CD1c-positive myeloid dendritic cell (primary cell): ENCODE data around the gene ZDHHC8.
A peak's percentile ranks its signal among the peaks of the same experiment; 100 is the strongest.

ENCODE experiments used
- DNase-seq: peaks from one replicate; pipeline ENCODE4 v3.0.0-alpha.2; 2016; ENCODE audit errors: extremely low spot score

Gene ZDHHC8, protein sequence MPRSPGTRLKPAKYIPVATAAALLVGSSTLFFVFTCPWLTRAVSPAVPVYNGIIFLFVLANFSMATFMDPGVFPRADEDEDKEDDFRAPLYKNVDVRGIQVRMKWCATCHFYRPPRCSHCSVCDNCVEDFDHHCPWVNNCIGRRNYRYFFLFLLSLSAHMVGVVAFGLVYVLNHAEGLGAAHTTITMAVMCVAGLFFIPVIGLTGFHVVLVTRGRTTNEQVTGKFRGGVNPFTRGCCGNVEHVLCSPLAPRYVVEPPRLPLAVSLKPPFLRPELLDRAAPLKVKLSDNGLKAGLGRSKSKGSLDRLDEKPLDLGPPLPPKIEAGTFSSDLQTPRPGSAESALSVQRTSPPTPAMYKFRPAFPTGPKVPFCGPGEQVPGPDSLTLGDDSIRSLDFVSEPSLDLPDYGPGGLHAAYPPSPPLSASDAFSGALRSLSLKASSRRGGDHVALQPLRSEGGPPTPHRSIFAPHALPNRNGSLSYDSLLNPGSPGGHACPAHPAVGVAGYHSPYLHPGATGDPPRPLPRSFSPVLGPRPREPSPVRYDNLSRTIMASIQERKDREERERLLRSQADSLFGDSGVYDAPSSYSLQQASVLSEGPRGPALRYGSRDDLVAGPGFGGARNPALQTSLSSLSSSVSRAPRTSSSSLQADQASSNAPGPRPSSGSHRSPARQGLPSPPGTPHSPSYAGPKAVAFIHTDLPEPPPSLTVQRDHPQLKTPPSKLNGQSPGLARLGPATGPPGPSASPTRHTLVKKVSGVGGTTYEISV

DNA sequence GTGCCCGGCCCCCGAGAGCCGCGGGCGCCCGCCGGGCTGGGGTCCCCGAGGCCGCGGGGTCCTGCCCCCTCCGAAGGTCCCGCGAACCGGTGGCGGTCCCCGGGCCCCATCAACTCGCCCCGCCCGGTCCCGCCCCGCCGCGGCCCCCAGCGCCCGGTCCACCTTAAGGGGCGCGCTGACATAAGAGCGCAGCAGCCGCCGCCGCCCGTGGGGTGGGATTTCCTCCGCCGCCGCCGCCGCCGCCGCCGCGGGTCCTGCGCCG lies at the start of gene ZDHHC8:
TSS of gene ZDHHC8 (plus strand) at position 208 of the 262 bp plus-strand sequence. CDS start 144 bp downstream, outside the sequence.
- DNase-seq = peak; percentile 45

- no peak for DNase-seq
Measured at GRCh38 chr22:20083157-20083890, 48.3 kb upstream of the ZDHHC8 start.

- no peak for DNase-seq
Measured at GRCh38 chr22:20083891-20084546, 47.6 kb upstream of the ZDHHC8 start.

- no peak for DNase-seq
Measured at GRCh38 chr22:20084547-20085413, 46.8 kb upstream of the ZDHHC8 start.

DNA sequence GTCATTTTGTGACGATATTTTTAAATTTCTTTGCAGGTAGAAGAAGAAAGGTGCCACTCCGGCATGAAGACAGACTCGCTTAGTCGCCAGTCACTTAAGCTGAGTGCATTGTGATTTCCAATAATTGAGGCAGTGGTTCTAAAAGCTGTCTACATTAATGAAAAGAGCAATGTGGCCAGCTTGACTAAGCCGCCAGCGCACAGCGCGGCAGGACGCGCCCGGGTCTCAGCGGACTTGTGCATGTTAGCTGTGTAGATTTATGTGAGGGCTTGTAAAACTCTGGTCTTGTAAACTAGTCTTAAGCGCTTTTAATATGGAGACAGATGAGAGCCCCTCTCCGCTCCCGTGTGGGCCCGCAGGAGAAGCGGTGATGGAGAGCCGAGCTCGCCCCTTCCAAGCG lies 46.0 kb upstream of the ZDHHC8 start:
- DNase-seq = no peak

GRCh38 chr22:20086101-20086599 lies 45.5 kb upstream of the ZDHHC8 start:
- DNase-seq = no peak

DNA sequence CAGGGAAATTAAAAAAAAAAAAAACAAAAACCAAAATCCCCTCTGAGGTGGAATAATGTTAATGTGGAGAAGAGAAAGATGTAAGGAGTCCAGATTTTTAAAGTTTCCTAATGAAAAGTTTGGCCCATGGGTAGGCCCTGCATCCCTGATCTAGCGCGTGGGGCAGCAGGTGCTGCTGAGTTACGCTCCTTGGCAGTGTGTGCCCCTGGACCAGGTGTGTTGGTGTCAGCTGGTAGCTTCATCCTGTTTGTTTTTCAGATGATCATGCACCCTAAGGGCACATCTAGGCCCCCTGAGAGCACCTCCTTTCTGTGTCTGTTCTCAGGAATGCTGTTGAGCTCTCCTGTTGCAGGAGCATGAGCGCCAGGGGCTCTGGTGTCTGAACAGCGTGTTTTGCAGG lies 44.8 kb upstream of the ZDHHC8 start:
- DNase-seq = no peak

- DNase-seq = no peak
Measured at GRCh38 chr22:20087319-20088262, 44.0 kb upstream of the ZDHHC8 start.

- no peak for DNase-seq
Measured at GRCh38 chr22:20088263-20088648, 43.3 kb upstream of the ZDHHC8 start.

- DNase-seq = no peak
Measured at GRCh38 chr22:20089226-20089976, 42.2 kb upstream of the ZDHHC8 start.

DNA sequence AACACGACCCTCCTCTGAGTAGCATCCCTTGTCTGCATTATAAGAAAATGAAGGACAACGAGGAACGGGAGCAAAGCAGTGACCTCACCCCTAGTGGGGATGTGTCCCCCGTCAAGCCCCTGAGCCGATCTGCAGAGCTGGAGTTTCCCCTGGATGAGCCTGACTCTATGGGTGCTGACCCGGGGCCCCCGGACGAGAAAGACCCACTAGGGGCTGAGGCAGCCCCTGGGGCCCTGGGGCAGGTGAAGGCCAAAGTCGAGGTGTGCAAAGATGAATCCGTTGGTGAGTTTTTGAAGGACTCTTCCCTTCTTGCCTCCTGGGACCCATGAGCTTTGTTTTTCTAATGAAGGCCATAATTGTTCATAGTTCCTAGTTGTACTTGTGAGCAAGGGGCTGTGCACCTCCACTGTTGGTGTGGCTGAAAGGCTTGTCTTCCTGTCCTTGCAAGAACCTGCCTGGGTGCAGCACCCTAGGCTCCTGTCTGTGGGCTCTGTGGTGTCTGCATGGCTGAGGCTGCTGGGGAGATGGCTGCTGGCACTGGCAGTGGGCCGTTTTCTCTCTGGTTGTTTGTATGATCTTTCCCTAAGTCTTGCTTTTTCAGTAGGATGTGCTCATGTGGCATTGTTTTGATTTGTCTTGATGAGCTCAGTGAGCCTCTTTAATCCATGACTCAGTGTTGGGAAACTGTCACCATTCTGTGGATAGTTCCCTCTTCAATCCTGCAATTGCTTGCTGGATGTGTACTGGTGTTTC lies 41.5 kb upstream of the ZDHHC8 start:
- DNase-seq = no peak

- DNase-seq = no peak
Measured at GRCh38 chr22:20090730-20091240, 40.8 kb upstream of the ZDHHC8 start.

- no peak for DNase-seq
Measured at GRCh38 chr22:20091690-20092476, 39.7 kb upstream of the ZDHHC8 start.

DNA sequence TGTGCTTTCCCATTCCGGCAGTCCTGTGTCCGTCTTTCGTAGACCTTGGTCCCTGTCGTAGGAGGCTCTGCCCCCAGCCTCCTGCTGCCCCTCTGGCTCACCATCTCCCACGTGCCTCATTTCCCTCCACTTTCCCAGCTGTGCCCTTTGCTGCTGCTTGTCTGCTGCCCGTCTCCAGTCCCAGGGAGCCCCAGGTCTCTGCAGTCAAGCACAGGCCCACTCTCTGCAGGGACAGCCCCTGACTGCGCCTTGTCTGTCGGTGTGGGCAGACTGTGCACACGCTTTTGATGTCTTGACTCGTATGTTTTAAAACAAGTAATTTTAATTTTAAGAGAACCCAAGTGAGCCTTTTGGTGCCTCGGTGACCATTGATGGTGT lies 39.1 kb upstream of the ZDHHC8 start:
- DNase-seq = no peak

DNA sequence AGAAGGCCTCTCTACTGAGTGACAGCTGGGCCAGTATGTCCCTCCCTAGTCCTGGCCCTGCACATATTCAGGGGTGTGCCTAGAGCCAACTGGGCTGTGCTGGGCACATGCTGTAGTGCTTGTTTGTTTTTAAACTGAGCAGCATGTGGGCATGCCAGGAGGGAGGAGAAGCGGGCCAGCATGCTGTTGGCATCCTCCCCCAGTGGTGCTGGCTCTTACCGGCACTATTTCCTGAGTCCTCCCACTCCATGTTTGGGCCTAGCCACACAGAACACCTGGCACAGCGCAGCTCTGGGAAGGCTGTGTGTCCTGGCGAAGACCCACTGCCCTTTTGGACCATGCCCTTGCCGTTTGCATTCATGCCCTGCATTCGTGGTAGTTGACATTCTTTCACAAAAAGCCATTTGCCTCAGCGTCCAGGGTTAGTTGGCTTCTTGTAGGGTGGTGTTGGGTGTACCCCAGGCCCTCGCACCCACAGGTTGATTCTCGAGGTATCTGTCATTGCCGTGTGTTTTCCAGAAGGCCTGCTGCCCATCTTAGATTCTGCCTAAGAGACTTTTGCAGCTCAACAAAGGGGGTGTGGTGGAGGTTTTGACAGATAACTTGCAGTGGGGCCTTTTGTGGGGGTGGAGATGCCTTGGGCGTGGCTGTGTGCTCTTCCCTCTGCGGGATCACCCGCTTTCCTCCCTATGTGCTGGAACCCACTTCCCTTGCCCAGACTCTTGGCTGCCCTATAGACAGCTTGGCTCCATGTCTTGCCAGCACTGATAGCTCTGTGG lies 38.0 kb upstream of the ZDHHC8 start:
- DNase-seq = no peak

DNA sequence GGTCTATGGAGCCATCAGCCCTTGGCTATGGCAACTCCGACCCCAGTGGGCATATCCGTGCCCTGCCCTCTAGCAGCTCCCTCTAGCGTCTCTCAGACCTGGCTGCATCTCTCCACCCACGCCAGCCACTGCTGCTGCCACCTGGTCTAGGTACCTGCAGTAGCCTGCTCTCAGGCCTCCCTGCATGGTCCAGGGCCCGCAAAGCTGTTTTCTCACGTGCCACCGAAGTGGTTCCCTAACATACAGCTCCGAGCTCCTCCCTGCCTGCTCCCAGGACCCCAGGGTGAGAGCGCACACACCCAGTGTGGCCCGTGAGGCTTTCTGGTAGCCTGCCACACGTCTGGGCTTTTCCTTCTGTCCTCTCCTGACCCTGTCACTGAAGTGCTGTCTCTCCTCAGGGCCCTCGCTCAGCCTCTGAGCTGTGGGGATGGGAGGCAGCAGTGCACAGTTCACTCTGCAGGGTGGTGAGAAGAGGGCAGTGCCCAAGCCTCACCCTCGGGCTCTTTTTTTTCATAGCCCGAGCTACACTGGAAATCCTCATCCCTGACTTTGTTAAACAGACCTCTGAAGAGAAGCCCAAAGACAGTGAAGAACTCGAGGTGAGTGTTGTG lies 37.3 kb upstream of the ZDHHC8 start:
- DNase-seq = no peak
